H1 (cell line): ENCODE measurements around the gene MUC5B. TPM values are rescaled to one million over a fixed set of nuclear protein-coding genes. Genes with fewer than 3 reads are reported as not detected.

Experiments used
- CTCF ChIA-PET: fragments of 300-600 bp; sonication (Branson Sonifier 250); formaldehyde crosslinking; loops from one replicate; lab custom pipeline; 2021; ENCODE audit not compliant: partially characterized antibody; lab: Charles Lee
- POLR2A ChIA-PET: fragments of 300-600 bp; sonication (Branson Sonifier 250); formaldehyde crosslinking; loops from one replicate; lab custom pipeline; 2021; ENCODE audit warnings: inconsistent platforms; ENCODE audit not compliant: partially characterized antibody; lab: Charles Lee
- DNase-seq, 2 experiments: peaks; one replicate each; pipeline versions ENCODE4 v3.0.0 to v3.0.0-alpha.2; 2010 to 2022; ENCODE audit warnings: low spot score in 2 of 2, low read depth in 1 of 2, mixed read lengths in 1 of 2
- FAIRE-seq: peaks from 2 replicates; lab custom pipeline; 2011; peaks lifted over from hg19 to GRCh38; lab: Jason Lieb, UNC
- H2AFZ ChIP-seq: 2 replicates; pipeline ENCODE4 v1.8.1; 2012; ENCODE audit warnings: low read length, inconsistent platforms
- H2AK5ac ChIP-seq: 2 replicates; pipeline ENCODE4 v1.6.1; 2013; ENCODE audit warnings: low read depth, low read length
- H2BK120ac ChIP-seq: replicated peaks from 2 replicates; pipeline ENCODE3; 2013; ENCODE audit warnings: low read depth, low read length, inconsistent platforms
- H2BK12ac ChIP-seq: 2 replicates; pipeline ENCODE4 v1.6.1; 2013; ENCODE audit warnings: low read depth, low read length
- H2BK15ac ChIP-seq: 2 replicates; pipeline ENCODE4 v1.6.1; 2013; ENCODE audit warnings: low read length
- H2BK20ac ChIP-seq: 2 replicates; pipeline ENCODE4 v1.6.1; 2013; ENCODE audit warnings: low read length
- H2BK5ac ChIP-seq: 2 replicates; pipeline ENCODE4 v1.6.1; 2013; ENCODE audit warnings: low read depth, low read length
- H3K14ac ChIP-seq: 2 replicates; pipeline ENCODE4 v1.6.1; 2013; ENCODE audit warnings: inconsistent platforms; ENCODE audit not compliant: insufficient read length
- H3K18ac ChIP-seq: 2 replicates; pipeline ENCODE4 v1.6.1; 2013; ENCODE audit warnings: low read length; ENCODE audit errors: extremely low read depth
- H3K23ac ChIP-seq: 2 replicates; pipeline ENCODE4 v1.6.1; 2013; ENCODE audit warnings: inconsistent platforms; ENCODE audit not compliant: insufficient read length
- H3K23me2 ChIP-seq: 2 replicates; pipeline ENCODE4 v1.6.1; 2013; ENCODE audit warnings: low read depth, low read length
- H3K27ac ChIP-seq: 2 replicates; pipeline ENCODE4 v1.6.1; 2011; ENCODE audit warnings: low read depth, low read length, inconsistent platforms
- H3K27me3 ChIP-seq, 4 experiments: replicated peaks in 1 of 4; 1 replicate in 1 of 4; 2 replicates in 3 of 4; pipeline versions ENCODE4 v1.6.1 to v1.8.1; 2011 to 2013; ENCODE audit warnings: low read length in 3 of 4, mild to moderate bottlenecking in 3 of 4, inconsistent platforms in 2 of 4, mixed read lengths in 2 of 4, moderate library complexity in 1 of 4; ENCODE audit not compliant: control insufficient read depth in 3 of 4, insufficient read depth in 3 of 4; ENCODE audit errors: extremely low read depth in 1 of 4
- H3K36me3 ChIP-seq, 4 experiments: 2 replicates each; pipeline versions ENCODE4 v1.6.1 to v1.8.1; 2011 to 2013; ENCODE audit warnings: mild to moderate bottlenecking in 4 of 4, low read length in 3 of 4, moderate library complexity in 2 of 4, control low read depth in 1 of 4, inconsistent platforms in 1 of 4; ENCODE audit not compliant: insufficient read depth in 4 of 4, control insufficient read depth in 2 of 4
- H3K4ac ChIP-seq: replicated peaks from 2 replicates; pipeline ENCODE3; 2013; ENCODE audit warnings: low read length, low read depth, mixed read lengths, inconsistent platforms; ENCODE audit not compliant: insufficient read length
- H3K4me1 ChIP-seq, 4 experiments: replicated peaks in 1 of 4; 1 replicate in 1 of 4; 2 replicates in 3 of 4; pipeline versions ENCODE4 v1.6.1 to v1.8.1; 2011 to 2013; ENCODE audit warnings: low read length in 3 of 4, inconsistent platforms in 2 of 4, mixed read lengths in 1 of 4; ENCODE audit not compliant: insufficient read depth in 4 of 4, control insufficient read depth in 3 of 4
- H3K4me2 ChIP-seq, 2 experiments: 2 replicates each; pipeline versions ENCODE4 v1.6.1 to v1.8.1; 2011 to 2013; ENCODE audit warnings: low read depth in 2 of 2, low read length in 2 of 2, control low read depth in 1 of 2, inconsistent platforms in 1 of 2, mild to moderate bottlenecking in 1 of 2; ENCODE audit not compliant: insufficient read depth in 1 of 2
- H3K4me3 ChIP-seq, 4 experiments: fragments of 200-600, 300-600 bp in 1 of 4; sonication (generic), shearing (Covaris generic), sonication (Bioruptor Twin) in 1 of 4; 2 replicates each; pipeline versions ENCODE4 v1.5.1 to v1.8.1; 2011 to 2016; ENCODE audit warnings: low read length in 4 of 4, low read depth in 3 of 4, control low read depth in 2 of 4, inconsistent platforms in 2 of 4, mild to moderate bottlenecking in 2 of 4, mixed read lengths in 1 of 4, moderate library complexity in 1 of 4; ENCODE audit not compliant: insufficient read depth in 2 of 4; ENCODE audit errors: extremely low read depth in 1 of 4
- H3K56ac ChIP-seq: replicated peaks from 2 replicates; pipeline ENCODE3; 2013; ENCODE audit warnings: low read depth, mild to moderate bottlenecking, mixed read lengths, low read length, inconsistent platforms; ENCODE audit not compliant: insufficient read length
- H3K79me1 ChIP-seq: 2 replicates; pipeline ENCODE4 v1.6.1; 2013; ENCODE audit warnings: low read depth, low read length, control low read depth
- H3K79me2 ChIP-seq, 2 experiments: 2 replicates each; pipeline versions ENCODE4 v1.6.1 to v1.8.1; 2012 to 2013; ENCODE audit warnings: low read length in 2 of 2, mild to moderate bottlenecking in 2 of 2, inconsistent platforms in 1 of 2; ENCODE audit not compliant: insufficient read depth in 2 of 2, control insufficient read depth in 1 of 2
- H3K9ac ChIP-seq, 4 experiments: replicated peaks in 1 of 4; 1 replicate in 1 of 4; 2 replicates in 3 of 4; pipeline versions ENCODE4 v1.6.1 to v1.8.1; 2011 to 2013; ENCODE audit warnings: low read depth in 3 of 4, low read length in 3 of 4, control low read depth in 2 of 4, mild to moderate bottlenecking in 2 of 4, moderate library complexity in 2 of 4, inconsistent platforms in 1 of 4; ENCODE audit errors: extremely low read depth in 1 of 4
- H3K9me3 ChIP-seq, 2 experiments: 2 replicates each; pipeline versions ENCODE4 v1.6.1 to v1.8.1; 2012 to 2013; ENCODE audit warnings: mild to moderate bottlenecking in 2 of 2, moderate library complexity in 2 of 2, control low read depth in 1 of 2, inconsistent platforms in 1 of 2, low read depth in 1 of 2, low read length in 1 of 2, mixed read lengths in 1 of 2; ENCODE audit not compliant: insufficient read depth in 2 of 2
- H4K20me1 ChIP-seq, 2 experiments: replicated peaks in 1 of 2; 2 replicates each; pipeline versions ENCODE3 to v1.8.1; 2011 to 2013; ENCODE audit warnings: inconsistent platforms in 2 of 2, low read length in 2 of 2, mild to moderate bottlenecking in 1 of 2; ENCODE audit not compliant: insufficient read depth in 2 of 2, control insufficient read depth in 1 of 2
- H4K5ac ChIP-seq: 2 replicates; pipeline ENCODE4 v1.6.1; 2013; ENCODE audit warnings: low read length, low read depth, mixed read lengths, inconsistent platforms; ENCODE audit not compliant: insufficient read length
- H4K8ac ChIP-seq: 2 replicates; pipeline ENCODE4 v1.8.0; 2013; ENCODE audit warnings: mild to moderate bottlenecking, moderate library complexity, low read length, inconsistent platforms; ENCODE audit not compliant: insufficient read depth; ENCODE audit errors: extremely low read depth
- H4K91ac ChIP-seq: replicated peaks from 2 replicates; pipeline ENCODE3; 2013; ENCODE audit warnings: low read length, mixed read lengths, inconsistent platforms; ENCODE audit not compliant: insufficient read length
- BACH1 ChIP-seq: IDR thresholded peaks from 2 replicates; pipeline ENCODE4 v1.6.1; 2012; ENCODE audit warnings: low read length, improper control_type of control experiment
- CBX8 ChIP-seq: fragments of 300-800, 300-1000 bp; sonication (generic); IDR thresholded peaks from 2 replicates; pipeline ENCODE4 v1.7.1; 2016; ENCODE audit warnings: low read depth, low read length, borderline replicate concordance
- EGR1 ChIP-seq: IDR thresholded peaks from 2 replicates; pipeline ENCODE4 v1.6.1; 2011; ENCODE audit warnings: low read depth, low read length, borderline replicate concordance
- FOSL1 ChIP-seq: IDR thresholded peaks from 2 replicates; pipeline ENCODE4 v1.6.1; 2011; ENCODE audit warnings: mild to moderate bottlenecking, low read depth, low read length, moderate library complexity; ENCODE audit not compliant: insufficient read depth
- GTF2F1 ChIP-seq: IDR thresholded peaks from 2 replicates; pipeline ENCODE4 v1.6.1; 2012; ENCODE audit warnings: low read depth, low read length, improper control_type of control experiment, borderline replicate concordance
- POU5F1 ChIP-seq: IDR thresholded peaks from 2 replicates; pipeline ENCODE4 v1.6.1; 2011; ENCODE audit warnings: low read depth, mild to moderate bottlenecking, low read length, moderate library complexity
- SAP30 ChIP-seq: fragments of 300-600 bp; sonication (generic); IDR thresholded peaks from 2 replicates; pipeline ENCODE4 v1.7.1; 2012; ENCODE audit warnings: low read length, moderate library complexity, mild to moderate bottlenecking, inconsistent platforms; ENCODE audit not compliant: insufficient read depth, insufficient replicate concordance
- WGBS, 2 experiments: shearing (Covaris generic) in 1 of 2; methylation state at CpG; one replicate each; pipeline versions ENCODE4 v1.1.6 to v1.1.7; 2013 to 2015; ENCODE audit warnings: low lambda C conversion rate in 2 of 2, mixed read lengths in 2 of 2, inconsistent platforms in 1 of 2, low coverage in 1 of 2, missing lambda C conversion rate in 1 of 2; ENCODE audit not compliant: insufficient replicate concordance in 2 of 2, insufficient coverage in 1 of 2, insufficient read length in 1 of 2; ENCODE audit errors: extremely low coverage in 1 of 2, missing lambda C conversion rate in 1 of 2; 5-methylcytosine and 5-hydroxymethylcytosine counted together
- polyA plus RNA-seq, 7 experiments: library from polyadenylated mRNA; depleted of rRNA in 3 of 7; stranded (reverse) in 5 of 7; unstranded in 2 of 7; fragments of >200 nt in 5 of 7; fragments of 200-250 nt in 2 of 7; gene quantifications; 1 replicate in 5 of 7; 2 replicates in 1 of 7; 4 replicates in 1 of 7; pipeline versions ENCODE4 v1.2.1 to v1.2.3, GENCODE V29; 2011 to 2013; ENCODE audit warnings: missing spikeins in 2 of 7, mixed read lengths in 2 of 7
- total RNA-seq: library from RNA; stranded (reverse); fragmentation: NEBNext Ultra II Directional; extraction: Animal tissue kit (Norgen Biotek cat#: 25700); gene quantifications from 2 replicates; pipeline ENCODE4 v1.2.1, GENCODE V29; 2021

The MUC5B gene
- total and polyA plus RNA-seq, 2 of the 8 experiments (the other 6 are each of a cell fraction or from before 2014, with no cell fraction given): 0.02 to 0.03 TPM

DNA sequence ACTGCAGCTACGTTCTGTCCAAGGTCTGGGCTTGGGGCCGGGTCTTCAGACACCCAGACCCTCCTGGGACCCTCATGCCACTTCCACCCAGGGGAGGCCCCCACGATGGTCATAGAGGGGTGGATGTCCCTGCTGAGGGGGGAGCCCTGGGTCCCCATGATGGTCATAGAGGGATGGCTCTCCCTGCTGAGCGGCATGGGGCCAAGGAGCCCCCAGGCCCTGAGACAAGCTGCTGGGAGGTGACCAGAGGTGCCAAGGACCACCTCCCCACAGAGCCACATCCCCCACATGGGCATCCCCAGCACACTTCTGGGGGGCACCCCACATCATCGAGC, 7.2 kb downstream of the MUC5B start:
- WGBS, 2 experiments: 89% methylated on average over 4 of the region's 5 CpGs; no CpG with 5 or more reads in 1 of the 2 experiments
- H3K27ac ChIP-seq: no peak overlapping the region
- H3K79me2 ChIP-seq: no peaks in the 10 kb centered on the region
- no peak for TF ChIP-seq FOSL1
- TF ChIP-seq CBX8: no peak
- TF ChIP-seq POU5F1: no peak
- no peak for TF ChIP-seq GTF2F1
- TF ChIP-seq SAP30: no peak
- TF ChIP-seq EGR1: no peak
- TF ChIP-seq BACH1: no peak
- H3K18ac ChIP-seq: no peak overlapping the region
- H2AK5ac ChIP-seq: no peak overlapping the region
- H3K27me3 ChIP-seq: no peaks in the 10 kb centered on the region
- no peak overlapping the region for H4K8ac ChIP-seq
- no peaks in the 10 kb centered on the region for H3K36me3 ChIP-seq
- DNase-seq: peak in 1 of 2 experiments; percentile 36
- H3K23me2 ChIP-seq: no peaks in the 10 kb centered on the region
- no peak overlapping the region for H3K4me2 ChIP-seq
- peaks cover 0 to 3% (median 0%) of the 10 kb centered on the region in 4 experiments; a peak in 2 of 7 replicates for H3K4me1 ChIP-seq
- H3K9me3 ChIP-seq: no peaks in the 10 kb centered on the region; a peak in 1 of 4 replicates
- no peak for FAIRE-seq
- no peak overlapping the region for H4K5ac ChIP-seq
- H2BK120ac ChIP-seq: no peak overlapping the region
- no peak overlapping the region for H3K14ac ChIP-seq
- H2AFZ ChIP-seq: no peak overlapping the region
- H3K9ac ChIP-seq: no peak overlapping the region
- no peak overlapping the region for H2BK15ac ChIP-seq
- H3K56ac ChIP-seq: no peak overlapping the region
- H3K23ac ChIP-seq: no peak overlapping the region
- H2BK12ac ChIP-seq: no peak overlapping the region
- H2BK5ac ChIP-seq: no peak overlapping the region
- H2BK20ac ChIP-seq: no peak overlapping the region
- H4K20me1 ChIP-seq: peaks cover 0 to 1% of the 10 kb centered on the region in 2 experiments
- ChIA-PET POLR2A (interaction anchor here (1.0 kb wide), 1 partner anchor 121 kb away, joined by 3 read pairs; no protein-coding TSS in a partner anchor), CTCF (interaction anchor here (1.2 to 1.4 kb wide), 2 partner anchors 9 to 116 kb away, joined by 3 read pairs; no protein-coding TSS in a partner anchor)
- H4K91ac ChIP-seq: no peak overlapping the region
- no peak overlapping the region for H3K4me3 ChIP-seq
- no peaks in the 10 kb centered on the region for H3K79me1 ChIP-seq
- no peak overlapping the region for H3K4ac ChIP-seq
